IPS DF 6.9 (cell line): Measurements from ENCODE around the gene CCDC120.
A peak's percentile ranks its signal among the peaks of the same experiment; 100 is the strongest.

Experiments
- DNase-seq: peaks from one replicate; pipeline ENCODE4 v3.0.0-alpha.2; 2013; ENCODE audit warnings: low read depth, low spot score
- H3K27ac ChIP-seq: one replicate; pipeline ENCODE4 v1.5.1; 2013; ENCODE audit warnings: low read length, control low read depth
- H3K27me3 ChIP-seq: 2 replicates; pipeline ENCODE4 v1.6.1; 2013; ENCODE audit warnings: mild to moderate bottlenecking, low read length; ENCODE audit not compliant: control insufficient read depth, insufficient read depth
- H3K36me3 ChIP-seq: 2 replicates; pipeline ENCODE4 v1.6.1; 2013; ENCODE audit warnings: low read length; ENCODE audit not compliant: control insufficient read depth, insufficient read depth
- H3K4me1 ChIP-seq: 2 replicates; pipeline ENCODE4 v1.6.1; 2013; ENCODE audit warnings: low read length; ENCODE audit not compliant: control insufficient read depth, insufficient read depth
- H3K4me3 ChIP-seq: 2 replicates; pipeline ENCODE4 v1.5.1; 2013; ENCODE audit warnings: mild to moderate bottlenecking, low read length
- H3K9me3 ChIP-seq: 2 replicates; pipeline ENCODE4 v1.6.1; 2013; ENCODE audit warnings: low read length, inconsistent platforms; ENCODE audit not compliant: control insufficient read depth, insufficient read depth
- WGBS: extraction: QIAGEN DNeasy Blood & Tissue Kit; methylation state at CpG from one replicate; pipeline ENCODE4 v1.1.7; 2013; ENCODE audit warnings: mixed read lengths, missing lambda C conversion rate; ENCODE audit not compliant: insufficient read length, insufficient coverage; 5-methylcytosine and 5-hydroxymethylcytosine counted together

Gene CCDC120, protein sequence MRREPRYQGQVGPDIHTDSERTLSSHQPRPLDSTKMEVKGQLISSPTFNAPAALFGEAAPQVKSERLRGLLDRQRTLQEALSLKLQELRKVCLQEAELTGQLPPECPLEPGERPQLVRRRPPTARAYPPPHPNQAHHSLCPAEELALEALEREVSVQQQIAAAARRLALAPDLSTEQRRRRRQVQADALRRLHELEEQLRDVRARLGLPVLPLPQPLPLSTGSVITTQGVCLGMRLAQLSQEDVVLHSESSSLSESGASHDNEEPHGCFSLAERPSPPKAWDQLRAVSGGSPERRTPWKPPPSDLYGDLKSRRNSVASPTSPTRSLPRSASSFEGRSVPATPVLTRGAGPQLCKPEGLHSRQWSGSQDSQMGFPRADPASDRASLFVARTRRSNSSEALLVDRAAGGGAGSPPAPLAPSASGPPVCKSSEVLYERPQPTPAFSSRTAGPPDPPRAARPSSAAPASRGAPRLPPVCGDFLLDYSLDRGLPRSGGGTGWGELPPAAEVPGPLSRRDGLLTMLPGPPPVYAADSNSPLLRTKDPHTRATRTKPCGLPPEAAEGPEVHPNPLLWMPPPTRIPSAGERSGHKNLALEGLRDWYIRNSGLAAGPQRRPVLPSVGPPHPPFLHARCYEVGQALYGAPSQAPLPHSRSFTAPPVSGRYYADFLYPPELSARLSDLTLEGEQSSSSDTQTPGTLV

DNA sequence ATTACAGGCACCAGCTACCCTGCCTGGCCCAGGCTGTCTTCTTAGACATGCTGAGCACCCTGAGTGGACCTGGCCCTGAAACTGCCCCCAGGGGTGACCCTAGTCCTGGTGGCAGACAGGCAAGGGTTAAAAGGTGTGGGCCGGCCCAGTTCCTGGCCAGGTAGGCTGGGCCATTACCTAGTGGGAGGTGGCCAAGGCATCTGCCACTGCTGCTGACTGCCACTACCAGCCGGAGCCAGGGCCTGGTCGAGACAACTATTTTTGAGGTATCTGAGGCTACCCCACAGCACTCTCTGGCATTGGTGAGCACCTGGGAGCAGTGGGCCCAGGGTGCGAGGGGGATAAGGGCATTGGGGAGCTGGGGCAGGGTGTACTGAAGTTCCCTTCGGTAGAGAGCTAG lies at the start of gene CCDC120:
Gene CCDC120 (plus strand): TSS at position 206 of the 400 bp plus-strand sequence. CDS start 3,043 bp downstream, outside the sequence.
- Histone ChIP-seq H3K4me1 (peaks cover 3% of the 10 kb centered on the region), H3K4me3 (peak within 1 kb of the TSS; percentile 28; the same call in 1 of the 2 replicates), H3K27ac (no peak within 1 kb of the TSS), H3K27me3 (no peaks in the 10 kb centered on the region), H3K9me3 (no peaks in the 10 kb centered on the region), H3K36me3 (no peaks in the 10 kb centered on the region)
- no CpG with 5 or more reads among the region's 5 CpGs for WGBS
- DNase-seq = no peak

DNA sequence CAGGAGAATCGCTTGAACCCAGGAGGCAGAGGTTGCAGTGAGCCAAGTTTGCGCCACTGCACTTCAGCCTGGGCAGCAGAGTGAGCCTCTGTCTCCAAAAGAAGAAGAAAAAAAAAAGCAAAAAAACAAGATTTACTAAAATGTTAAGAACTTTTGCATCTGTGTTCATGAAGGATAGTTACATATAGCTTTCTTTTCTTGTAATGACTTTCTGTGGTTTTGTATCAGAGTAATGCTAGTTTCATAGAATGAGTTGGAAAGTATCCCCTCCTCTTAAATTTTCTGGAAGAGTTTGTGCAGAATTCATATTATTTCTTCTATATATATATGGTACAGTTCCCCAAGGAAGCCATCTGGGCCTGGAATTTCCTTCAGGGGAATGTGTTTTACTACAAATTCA lies 39.7 kb upstream of the CCDC120 start:
- Histone ChIP-seq H3K27me3 (no peaks in the 10 kb centered on the region), H3K36me3 (no peaks in the 10 kb centered on the region), H3K4me3 (no peak overlapping the region), H3K9me3 (no peaks in the 10 kb centered on the region), H3K4me1 (no peaks in the 10 kb centered on the region), H3K27ac (no peak overlapping the region)
- no peak for DNase-seq
- WGBS = no CpG with 5 or more reads among the region's 2 CpGs

DNA sequence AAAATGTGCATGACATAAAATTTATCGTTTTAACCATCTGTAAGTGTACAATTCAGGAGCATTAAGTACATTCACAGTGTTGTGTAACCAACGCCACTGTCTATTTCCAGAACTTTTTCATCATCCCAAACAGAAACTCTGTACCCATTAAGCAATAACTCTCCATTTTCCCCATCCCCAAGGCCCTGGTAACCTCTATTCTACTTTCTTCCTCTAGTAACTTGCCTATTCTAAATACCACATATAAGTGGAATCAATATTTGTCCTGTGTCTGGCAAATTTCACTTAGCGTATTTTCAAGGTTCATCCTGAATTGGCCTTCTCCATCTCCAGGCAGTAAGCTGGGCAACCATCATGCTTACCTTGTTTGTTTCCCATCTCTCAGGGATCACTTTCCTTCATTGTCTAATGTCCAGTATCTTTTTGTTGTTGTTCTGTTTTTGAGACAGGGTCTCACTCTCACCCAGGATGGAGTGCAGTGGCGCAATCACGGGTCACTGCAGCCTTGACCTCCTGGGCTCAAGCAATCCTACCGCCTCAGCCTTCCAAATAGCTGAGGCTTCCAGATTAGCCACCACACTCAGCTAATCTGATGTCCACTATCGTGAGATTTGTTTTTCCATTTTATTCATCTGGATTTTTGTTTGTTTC lies 39.1 kb upstream of the CCDC120 start:
- H3K36me3 ChIP-seq = no peaks in the 10 kb centered on the region
- H3K27me3 ChIP-seq = no peaks in the 10 kb centered on the region
- no peaks in the 10 kb centered on the region for H3K9me3 ChIP-seq
- no peak overlapping the region for H3K27ac ChIP-seq
- no peaks in the 10 kb centered on the region for H3K4me1 ChIP-seq
- H3K4me3 ChIP-seq = no peak overlapping the region
- no CpG with 5 or more reads among the region's 7 CpGs for WGBS
- DNase-seq = no peak

DNA sequence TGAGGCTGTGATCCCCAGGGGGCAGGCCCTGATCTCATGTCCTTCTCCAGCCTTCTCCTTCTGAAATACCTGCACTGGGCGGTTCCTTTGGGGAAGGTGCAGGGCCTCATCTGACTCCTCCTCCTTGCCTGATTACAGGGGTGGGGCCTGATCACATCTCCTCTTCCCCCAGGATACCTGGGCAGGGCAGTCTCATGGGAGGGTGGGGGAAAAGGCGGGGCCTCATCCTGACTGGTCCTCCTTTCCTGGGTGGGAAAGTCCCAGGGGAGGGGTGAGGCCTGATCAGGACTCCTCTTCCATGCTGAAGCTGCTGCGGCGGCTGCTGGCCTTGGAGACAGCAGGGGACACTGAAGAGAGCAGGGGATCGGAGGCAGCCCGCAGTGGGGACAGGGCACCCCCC lies 28.9 kb upstream of the CCDC120 start:
- DNase-seq = no peak
- H3K36me3 ChIP-seq = peaks cover 17% of the 10 kb centered on the region; the same call in 1 of the 2 replicates
- no CpG with 5 or more reads among the region's 6 CpGs for WGBS
- H3K9me3 ChIP-seq = no peaks in the 10 kb centered on the region
- H3K4me3 ChIP-seq = no peak overlapping the region
- no peaks in the 10 kb centered on the region for H3K27me3 ChIP-seq
- no peak overlapping the region for H3K27ac ChIP-seq
- peaks cover 3% of the 10 kb centered on the region; the same call in 1 of the 2 replicates for H3K4me1 ChIP-seq

DNA sequence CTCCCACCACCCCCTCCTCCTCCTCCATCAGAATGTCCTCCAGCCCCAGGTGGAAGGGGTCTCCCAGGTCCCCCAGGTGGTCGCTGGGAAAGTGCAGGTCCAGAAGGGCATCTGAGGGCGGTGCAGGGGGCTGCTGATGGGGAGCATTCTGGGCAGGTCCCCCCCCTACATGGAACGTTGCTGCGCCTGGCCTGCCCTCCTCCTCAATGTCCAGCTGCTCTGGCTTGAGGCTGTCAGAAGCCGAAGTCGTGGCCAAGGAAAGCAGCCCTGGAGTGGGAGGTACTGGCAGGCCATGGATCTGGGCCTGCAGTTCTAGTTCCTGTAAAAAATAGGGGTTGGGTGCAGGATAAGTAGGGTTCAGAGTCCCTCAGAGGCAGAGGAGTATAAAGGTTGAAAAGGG lies 28.5 kb upstream of the CCDC120 start:
- peaks cover 17% of the 10 kb centered on the region; the same call in 1 of the 2 replicates for H3K36me3 ChIP-seq

DNA sequence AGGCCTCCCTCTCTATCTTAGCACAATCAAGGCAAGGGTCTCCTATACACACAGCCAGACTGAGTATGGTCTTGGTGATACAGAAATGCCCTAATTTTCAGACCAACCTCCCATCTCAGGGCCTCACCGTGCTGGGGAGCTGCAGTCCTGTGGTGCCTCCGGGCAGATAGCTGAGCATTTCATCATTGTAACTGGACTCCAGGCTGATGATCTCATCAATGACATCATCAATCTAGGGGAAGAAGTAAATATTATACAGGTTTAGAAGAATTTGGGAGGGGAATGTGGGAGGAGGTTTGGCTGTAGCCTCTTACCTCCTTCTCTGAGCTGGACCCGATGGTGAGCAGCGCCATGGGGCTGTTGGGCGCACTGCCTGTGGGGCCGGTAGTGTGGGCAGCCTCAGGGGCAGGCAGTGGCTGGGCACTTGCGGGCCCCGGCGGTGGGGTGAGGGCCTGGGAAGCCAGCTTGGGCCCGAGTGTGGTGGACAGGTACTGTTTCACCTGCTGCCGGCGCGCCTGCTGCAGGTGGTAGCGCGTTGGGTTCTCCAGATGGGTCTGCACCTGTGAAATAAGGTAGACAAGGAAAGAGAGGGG lies 20.8 kb upstream of the CCDC120 start:
- DNase-seq = no peak
- Histone ChIP-seq H3K9me3 (no peaks in the 10 kb centered on the region), H3K4me3 (no peak overlapping the region), H3K4me1 (peaks cover 3% of the 10 kb centered on the region; the same call in 1 of the 2 replicates), H3K27ac (no peak overlapping the region), H3K27me3 (no peaks in the 10 kb centered on the region), H3K36me3 (peaks cover 25% of the 10 kb centered on the region)
- WGBS = no CpG with 5 or more reads among the region's 15 CpGs

More for the DNA sequence above, 28.5 kb upstream of the CCDC120 start:
- Histone ChIP-seq H3K27ac (no peak overlapping the region), H3K4me3 (no peak overlapping the region), H3K9me3 (no peaks in the 10 kb centered on the region), H3K4me1 (peaks cover 3% of the 10 kb centered on the region; the same call in 1 of the 2 replicates), H3K27me3 (no peaks in the 10 kb centered on the region)
- DNase-seq = no peak
- WGBS = no CpG with 5 or more reads among the region's 6 CpGs

DNA sequence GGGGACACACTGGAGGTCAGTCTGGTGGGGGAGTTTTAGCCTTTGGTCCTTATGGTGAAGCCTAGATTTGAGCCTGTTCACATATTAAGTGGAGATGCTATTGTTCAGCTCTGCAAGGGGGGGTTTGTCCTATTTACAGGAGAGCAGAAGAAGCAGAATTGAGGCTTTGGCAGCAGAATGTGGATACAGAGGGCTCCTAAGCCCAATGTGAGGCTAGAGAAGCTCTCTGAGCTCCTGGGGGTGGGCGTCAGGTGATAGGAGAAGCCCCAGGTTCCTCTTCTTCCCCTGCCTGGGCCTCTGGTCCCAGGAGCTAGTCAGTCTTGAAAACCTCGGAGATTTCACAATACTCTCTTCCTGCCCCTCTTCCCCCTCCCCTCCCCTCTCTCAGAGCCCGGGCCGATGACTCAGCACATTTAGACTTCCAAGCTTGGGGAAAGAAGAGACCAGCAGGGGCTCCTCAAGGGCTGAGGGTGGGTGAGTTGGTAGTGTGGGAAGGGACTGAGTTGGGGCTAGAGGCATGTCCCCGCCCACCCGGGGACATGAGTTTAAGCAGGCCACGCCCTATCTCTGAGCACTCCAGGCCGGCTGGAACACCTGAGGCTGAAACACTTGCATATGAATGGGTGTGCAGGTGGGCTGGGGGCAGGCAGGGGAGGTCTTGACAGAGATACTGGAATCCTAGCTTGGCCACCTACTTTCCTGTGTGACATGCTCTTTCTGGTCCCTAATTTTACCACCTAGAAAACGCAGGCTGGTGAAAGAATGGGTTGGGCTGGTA lies 19.0 kb upstream of the CCDC120 start:
- H3K4me3 ChIP-seq = no peak overlapping the region; the same call in 1 of the 2 replicates

DNA sequence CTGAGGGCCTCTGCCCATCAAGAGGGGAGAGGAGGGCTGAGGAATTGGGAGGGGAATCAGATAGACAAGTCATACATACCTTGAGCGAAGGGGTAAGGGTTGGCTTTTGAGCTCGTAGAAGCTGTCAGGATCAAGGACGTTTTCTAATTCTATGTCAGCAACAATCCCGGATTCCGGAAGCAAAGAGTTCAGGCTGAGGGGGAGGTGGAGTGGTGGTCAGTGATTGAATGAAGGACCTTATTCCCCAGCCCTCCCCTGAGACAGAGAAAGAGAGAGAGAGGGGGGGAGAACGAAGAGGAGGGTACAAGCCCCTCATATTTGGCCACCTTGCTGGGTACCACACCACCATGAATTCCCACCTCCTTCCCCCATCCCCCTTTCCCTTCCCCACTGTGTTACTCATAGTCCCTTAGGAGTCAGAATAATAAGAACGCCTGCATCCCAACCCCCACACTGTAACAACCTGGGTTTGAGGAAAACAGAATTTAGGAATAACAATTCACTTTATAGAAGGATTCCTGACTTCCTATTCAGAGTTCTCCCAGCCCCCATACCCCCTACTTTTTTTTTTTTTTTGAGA lies 18.3 kb upstream of the CCDC120 start:
- DNase-seq = no peak
- peak overlapping the region; percentile 66 for H3K27ac ChIP-seq
- peaks cover 17% of the 10 kb centered on the region for H3K36me3 ChIP-seq
- no CpG with 5 or more reads among the region's 7 CpGs for WGBS
- H3K4me3 ChIP-seq = peak overlapping the region; percentile 17; the same call in 1 of the 2 replicates
- H3K4me1 ChIP-seq = peaks cover 3% of the 10 kb centered on the region; the same call in 1 of the 2 replicates
- no peaks in the 10 kb centered on the region for H3K27me3 ChIP-seq
- H3K9me3 ChIP-seq = no peaks in the 10 kb centered on the region

More for the DNA sequence above, 19.0 kb upstream of the CCDC120 start:
- H3K4me1 ChIP-seq = peaks cover 3% of the 10 kb centered on the region; the same call in 1 of the 2 replicates
- peak overlapping the region; percentile 92 for H3K27ac ChIP-seq
- no peaks in the 10 kb centered on the region for H3K9me3 ChIP-seq
- H3K36me3 ChIP-seq = peaks cover 17% of the 10 kb centered on the region
- no peaks in the 10 kb centered on the region for H3K27me3 ChIP-seq
- peak; percentile 68 for DNase-seq
- WGBS = no CpG with 5 or more reads among the region's 9 CpGs

DNA sequence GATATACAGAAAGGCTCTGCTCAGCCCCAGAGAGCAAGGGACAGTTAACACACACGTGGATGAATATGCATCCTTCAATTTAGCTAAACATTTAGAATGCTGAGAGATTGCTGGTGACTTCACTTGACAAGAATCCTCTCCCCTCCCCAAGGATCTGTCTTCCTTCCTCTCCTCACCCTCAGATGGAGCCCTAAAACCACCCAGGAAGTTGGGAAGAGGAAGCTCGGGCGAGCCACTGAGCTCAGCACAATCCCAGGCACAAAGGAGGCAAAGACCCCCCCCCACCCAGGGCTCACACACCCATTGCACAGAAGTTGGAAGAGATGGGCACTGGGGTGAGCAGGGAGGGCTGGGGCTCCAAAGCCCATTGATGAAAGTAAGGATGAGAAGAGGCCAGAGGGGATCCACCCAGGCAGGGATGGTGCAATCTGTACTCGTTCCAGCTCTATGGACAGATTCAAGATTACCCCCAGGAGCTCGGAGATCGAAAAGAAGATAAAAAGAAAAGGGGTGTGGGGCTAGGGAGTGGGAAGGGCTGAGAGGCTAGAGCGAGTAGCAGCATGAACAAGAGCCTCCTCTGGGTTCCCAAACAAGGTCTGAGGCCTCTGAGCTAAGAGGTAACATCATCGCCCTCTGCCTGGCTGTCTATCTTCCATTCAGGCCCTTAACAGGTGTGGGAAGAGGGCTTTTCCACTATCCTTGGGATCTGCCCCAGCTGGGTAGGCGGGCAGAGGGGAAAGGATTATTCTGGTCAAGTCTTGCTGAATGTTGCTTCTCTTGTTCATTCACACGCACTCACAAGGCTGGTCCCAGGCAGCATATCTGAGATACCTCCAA lies 16.8 kb upstream of the CCDC120 start:
- DNase-seq = no peak
- H3K27me3 ChIP-seq = no peaks in the 10 kb centered on the region
- H3K4me3 ChIP-seq = peak overlapping the region; percentile 80; the same call in 1 of the 2 replicates
- peaks cover 3% of the 10 kb centered on the region; the same call in 1 of the 2 replicates for H3K4me1 ChIP-seq
- no peaks in the 10 kb centered on the region for H3K9me3 ChIP-seq
- WGBS = no CpG with 5 or more reads among the region's 10 CpGs
- no peak overlapping the region for H3K27ac ChIP-seq
- H3K36me3 ChIP-seq = peaks cover 15% of the 10 kb centered on the region
